H9 (cell line): ENCODE data around the gene ITM2B. TPM values are rescaled to one million over a fixed set of nuclear protein-coding genes. Genes with fewer than 3 reads are reported as not detected.

Experiments
- DNase-seq: peaks from one replicate; pipeline ENCODE4 v3.0.0-alpha.2; 2017
- H2AFZ ChIP-seq: one replicate; pipeline ENCODE4 v1.6.1; 2013; ENCODE audit warnings: mild to moderate bottlenecking, low read length, control low read depth, moderate library complexity
- H2AK5ac ChIP-seq: 2 replicates; pipeline ENCODE4 v1.6.1; 2013; ENCODE audit warnings: low read length, control low read depth, mixed read lengths; ENCODE audit not compliant: insufficient read length
- H2BK120ac ChIP-seq: one replicate; pipeline ENCODE4 v1.6.1; 2013; ENCODE audit warnings: low read depth, mild to moderate bottlenecking, low read length, control low read depth, inconsistent platforms; ENCODE audit not compliant: poor library complexity, severe bottlenecking
- H2BK12ac ChIP-seq: 2 replicates; pipeline ENCODE4 v1.6.1; 2013; ENCODE audit warnings: low read length, control low read depth, mixed read lengths, low read depth; ENCODE audit not compliant: insufficient read length
- H2BK15ac ChIP-seq: 2 replicates; pipeline ENCODE4 v1.6.1; 2013; ENCODE audit warnings: low read depth, low read length, control low read depth
- H2BK20ac ChIP-seq: one replicate; pipeline ENCODE4 v1.6.1; 2013; ENCODE audit warnings: low read depth, mild to moderate bottlenecking, low read length, control low read depth, inconsistent platforms; ENCODE audit not compliant: poor library complexity, severe bottlenecking
- H2BK5ac ChIP-seq: 2 replicates; pipeline ENCODE4 v1.6.1; 2013; ENCODE audit warnings: low read length, control low read depth, mixed read lengths; ENCODE audit not compliant: insufficient read length
- H3K14ac ChIP-seq: 2 replicates; pipeline ENCODE4 v1.6.1; 2013; ENCODE audit warnings: low read length, control low read depth; ENCODE audit not compliant: insufficient read depth
- H3K18ac ChIP-seq: 2 replicates; pipeline ENCODE4 v1.6.1; 2013; ENCODE audit warnings: low read depth, mild to moderate bottlenecking, mixed read lengths, low read length, control low read depth; ENCODE audit not compliant: insufficient read length
- H3K23ac ChIP-seq: 2 replicates; pipeline ENCODE4 v1.6.1; 2013; ENCODE audit warnings: low read length, control low read depth, mixed read lengths, low read depth; ENCODE audit not compliant: insufficient read length
- H3K23me2 ChIP-seq: 2 replicates; pipeline ENCODE4 v1.6.1; 2013; ENCODE audit warnings: low read depth, mild to moderate bottlenecking, mixed read lengths, low read length, control low read depth; ENCODE audit not compliant: insufficient read length, poor library complexity, severe bottlenecking
- H3K27ac ChIP-seq: 2 replicates; pipeline ENCODE4 v1.5.1; 2013; ENCODE audit warnings: low read length, control low read depth, mixed read lengths, low read depth; ENCODE audit not compliant: insufficient read length
- H3K27me3 ChIP-seq: 2 replicates; pipeline ENCODE4 v1.6.1; 2013; ENCODE audit warnings: low read length, control low read depth, inconsistent platforms; ENCODE audit not compliant: insufficient read depth
- H3K4ac ChIP-seq: 2 replicates; pipeline ENCODE4 v1.6.1; 2013; ENCODE audit warnings: low read depth, mild to moderate bottlenecking, control low read depth, inconsistent platforms, low read length, moderate library complexity
- H3K4me1 ChIP-seq: 2 replicates; pipeline ENCODE4 v1.6.1; 2013; ENCODE audit warnings: low read length, control low read depth, inconsistent platforms; ENCODE audit not compliant: insufficient read depth
- H3K4me2 ChIP-seq: 2 replicates; pipeline ENCODE4 v1.6.1; 2013; ENCODE audit warnings: low read length, control low read depth, mixed read lengths; ENCODE audit not compliant: insufficient read length, insufficient read depth
- H3K56ac ChIP-seq: 2 replicates; pipeline ENCODE4 v1.6.1; 2013; ENCODE audit warnings: low read depth, mild to moderate bottlenecking, mixed read lengths, low read length, control low read depth; ENCODE audit not compliant: insufficient read length
- H3K79me1 ChIP-seq: 2 replicates; pipeline ENCODE4 v1.6.1; 2013; ENCODE audit warnings: low read depth, mild to moderate bottlenecking, moderate library complexity, low read length, control low read depth, inconsistent platforms; ENCODE audit not compliant: insufficient read depth, poor library complexity, severe bottlenecking
- H3K79me2 ChIP-seq: 2 replicates; pipeline ENCODE4 v1.6.1; 2013; ENCODE audit warnings: low read length, control low read depth, inconsistent platforms; ENCODE audit not compliant: insufficient read depth
- H3K9ac ChIP-seq: 2 replicates; pipeline ENCODE4 v1.6.1; 2013; ENCODE audit warnings: low read length, control low read depth, mixed read lengths; ENCODE audit not compliant: insufficient read length; ENCODE audit errors: extremely low read depth
- H3K9me3 ChIP-seq: one replicate; pipeline ENCODE4 v1.6.1; 2013; ENCODE audit warnings: low read depth, low read length, inconsistent platforms; ENCODE audit not compliant: control insufficient read depth
- H3T11ph ChIP-seq: one replicate; pipeline ENCODE4 v1.6.1; 2013; ENCODE audit warnings: mild to moderate bottlenecking, low read length, control low read depth, inconsistent platforms
- H4K20me1 ChIP-seq: one replicate; pipeline ENCODE4 v1.6.1; 2013; ENCODE audit not compliant: control insufficient read depth, insufficient read length, insufficient read depth
- H4K5ac ChIP-seq: 2 replicates; pipeline ENCODE4 v1.6.1; 2013; ENCODE audit warnings: low read depth, mild to moderate bottlenecking, mixed read lengths, low read length, control low read depth; ENCODE audit not compliant: insufficient read length
- H4K8ac ChIP-seq: replicated peaks from 2 replicates; pipeline ENCODE4 v1.6.1; 2013; ENCODE audit warnings: low read length, control low read depth, mixed read lengths, low read depth; ENCODE audit not compliant: insufficient read length
- H4K91ac ChIP-seq: 2 replicates; pipeline ENCODE4 v1.6.1; 2013; ENCODE audit warnings: low read depth, mild to moderate bottlenecking, moderate library complexity, mixed read lengths, low read length, control low read depth; ENCODE audit not compliant: insufficient read length
- H3K27ac Mint-ChIP-seq, 3 experiments: 2 replicates in 2 of 3; 3 replicates in 1 of 3; pipeline ENCODE4 v1.8.0; 2020 to 2021; ENCODE audit warnings: mixed read lengths in 3 of 3, mild to moderate bottlenecking in 1 of 3, moderate library complexity in 1 of 3
- H3K27me3 Mint-ChIP-seq: 2 replicates; pipeline ENCODE4 v1.8.0; 2021; ENCODE audit warnings: low read depth, mild to moderate bottlenecking, moderate library complexity, mixed read lengths
- H3K36me3 Mint-ChIP-seq, 3 experiments: 2 replicates in 2 of 3; 3 replicates in 1 of 3; pipeline ENCODE4 v1.8.0; 2020 to 2021; ENCODE audit warnings: low read depth in 3 of 3, mixed read lengths in 3 of 3; ENCODE audit not compliant: insufficient read depth in 1 of 3
- H3K4me1 Mint-ChIP-seq, 2 experiments: 2 replicates each; pipeline ENCODE4 v1.8.0; 2020; ENCODE audit warnings: mixed read lengths in 2 of 2
- H3K4me3 Mint-ChIP-seq, 2 experiments: 2 replicates in 1 of 2; 3 replicates in 1 of 2; pipeline ENCODE4 v1.8.0; 2020 to 2021; ENCODE audit warnings: mild to moderate bottlenecking in 2 of 2, mixed read lengths in 2 of 2, moderate library complexity in 1 of 2
- H3K9me3 Mint-ChIP-seq, 2 experiments: 2 replicates in 1 of 2; 3 replicates in 1 of 2; pipeline ENCODE4 v1.8.0; 2020; ENCODE audit warnings: mild to moderate bottlenecking in 2 of 2, mixed read lengths in 2 of 2, moderate library complexity in 1 of 2
- WGBS: extraction: QIAGEN DNeasy Blood & Tissue Kit; methylation state at CpG from one replicate; pipeline ENCODE4 v1.1.7; 2013; ENCODE audit warnings: missing lambda C conversion rate, low lambda C conversion rate, mixed read lengths; ENCODE audit not compliant: insufficient read length; ENCODE audit errors: extremely low coverage; 5-methylcytosine and 5-hydroxymethylcytosine counted together
- total RNA-seq: library from RNA; stranded (reverse); gene quantifications from 2 replicates; pipeline ENCODE4 v1.2.1, GENCODE V29; 2021
- TF ChIP-seq, protein P1 (sequence below): fragments of 200-600 bp; sonication (generic); conservative IDR thresholded peaks from 3 replicates; pipeline ENCODE4 v1.8.0; 2021; ENCODE audit warnings: antibody characterized with exemption, mild to moderate bottlenecking

Gene ITM2B
- total RNA-seq, 1 experiment from 2014 or later, result 175 TPM

DNA sequence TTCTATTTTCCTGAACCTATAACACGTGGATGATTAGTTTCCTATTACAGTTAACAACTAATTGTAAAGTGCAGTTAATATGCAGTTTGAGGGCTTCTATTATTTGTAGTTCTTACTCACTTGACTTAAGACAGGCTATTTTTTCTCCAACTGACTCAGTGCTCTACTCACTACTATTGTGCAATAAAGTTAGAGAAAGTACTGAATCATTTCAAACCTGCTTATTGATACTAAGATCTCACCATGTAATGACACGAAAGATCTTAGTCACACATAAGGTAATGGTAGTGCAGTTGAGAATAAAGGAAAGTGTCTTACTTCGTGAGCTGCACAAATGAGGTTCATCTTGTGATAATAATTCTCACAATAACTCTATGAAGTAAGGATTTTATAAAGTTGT, 22.8 kb upstream of the ITM2B start:
- Histone ChIP-seq H3K79me1 (no peaks in the 10 kb centered on the region), H2BK15ac (no peak overlapping the region), H3K4me1 (no peaks in the 10 kb centered on the region), H3K9ac (no peak overlapping the region), H2BK120ac (no peak overlapping the region), H3K27me3 (no peaks in the 10 kb centered on the region), H3T11ph (no peak overlapping the region), H4K5ac (no peak overlapping the region), H3K23me2 (no peaks in the 10 kb centered on the region), H3K18ac (no peak overlapping the region), H4K8ac (no peak overlapping the region), H4K91ac (no peak overlapping the region), H3K4ac (no peak overlapping the region), H3K9me3 (no peaks in the 10 kb centered on the region), H2BK20ac (no peak overlapping the region), H2BK5ac (no peak overlapping the region), H3K23ac (no peak overlapping the region), H3K56ac (no peak overlapping the region), H3K79me2 (no peaks in the 10 kb centered on the region), H2BK12ac (no peak overlapping the region), H2AFZ (no peak overlapping the region), H3K27ac (no peak overlapping the region), H4K20me1 (no peaks in the 10 kb centered on the region), H3K4me2 (no peak overlapping the region), H3K14ac (no peak overlapping the region), H2AK5ac (no peak overlapping the region)
- H3K27me3 Mint-ChIP-seq, result no peaks in the 10 kb centered on the region
- peaks cover 9 to 15% of the 10 kb centered on the region in 2 experiments; a peak in 4 of 5 replicates for H3K9me3 Mint-ChIP-seq
- no peaks in the 10 kb centered on the region for H3K4me1 Mint-ChIP-seq
- TF ChIP-seq, protein P1, sequence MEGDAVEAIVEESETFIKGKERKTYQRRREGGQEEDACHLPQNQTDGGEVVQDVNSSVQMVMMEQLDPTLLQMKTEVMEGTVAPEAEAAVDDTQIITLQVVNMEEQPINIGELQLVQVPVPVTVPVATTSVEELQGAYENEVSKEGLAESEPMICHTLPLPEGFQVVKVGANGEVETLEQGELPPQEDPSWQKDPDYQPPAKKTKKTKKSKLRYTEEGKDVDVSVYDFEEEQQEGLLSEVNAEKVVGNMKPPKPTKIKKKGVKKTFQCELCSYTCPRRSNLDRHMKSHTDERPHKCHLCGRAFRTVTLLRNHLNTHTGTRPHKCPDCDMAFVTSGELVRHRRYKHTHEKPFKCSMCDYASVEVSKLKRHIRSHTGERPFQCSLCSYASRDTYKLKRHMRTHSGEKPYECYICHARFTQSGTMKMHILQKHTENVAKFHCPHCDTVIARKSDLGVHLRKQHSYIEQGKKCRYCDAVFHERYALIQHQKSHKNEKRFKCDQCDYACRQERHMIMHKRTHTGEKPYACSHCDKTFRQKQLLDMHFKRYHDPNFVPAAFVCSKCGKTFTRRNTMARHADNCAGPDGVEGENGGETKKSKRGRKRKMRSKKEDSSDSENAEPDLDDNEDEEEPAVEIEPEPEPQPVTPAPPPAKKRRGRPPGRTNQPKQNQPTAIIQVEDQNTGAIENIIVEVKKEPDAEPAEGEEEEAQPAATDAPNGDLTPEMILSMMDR, result no peak
- no peak overlapping the region for H3K4me3 Mint-ChIP-seq
- H3K27ac Mint-ChIP-seq, result no peak overlapping the region
- peaks cover 2 to 11% (median 3%) of the 10 kb centered on the region in 3 experiments; a peak in 2 of 7 replicates for H3K36me3 Mint-ChIP-seq
- no CpG with 5 or more reads among the region's 3 CpGs for WGBS
- DNase-seq, result no peak
